GM23338 (cell line): ENCODE results near the gene SORBS1. TPM values are rescaled to one million over a fixed set of nuclear protein-coding genes. Genes with fewer than 3 reads are reported as not detected.

ENCODE experiments used
- ATAC-seq: fragments of 200-7000 bp; cut with Tn5 transposase; 3 replicates; pipeline ENCODE4 v1.9.1; 2020
- DNase-seq: peaks from one replicate; pipeline ENCODE4 v3.0.0-alpha.2; 2015; ENCODE audit warnings: low spot score
- H2AFZ ChIP-seq: fragments of 200-600 bp; sonication (generic); 2 replicates; pipeline ENCODE4 v1.8.0; 2016; ENCODE audit warnings: antibody characterized with exemption, mild to moderate bottlenecking, moderate library complexity
- H3F3A ChIP-seq: fragments of 200-600 bp; sonication (generic); replicated peaks from 2 replicates; pipeline ENCODE4 v1.8.0; 2017; ENCODE audit warnings: antibody characterized with exemption, mixed run types, low read depth
- H3K27ac ChIP-seq: fragments of 200-600 bp; sonication (generic); 2 replicates; pipeline ENCODE4 v1.6.1; 2016; ENCODE audit warnings: low read depth
- H3K27me3 ChIP-seq: fragments of 200-600 bp; sonication (generic); 2 replicates; pipeline ENCODE4 v1.8.0; 2016; ENCODE audit warnings: mild to moderate bottlenecking, mixed run types, moderate library complexity; ENCODE audit not compliant: insufficient read depth
- H3K36me3 ChIP-seq: fragments of 200-600 bp; sonication (generic); 2 replicates; pipeline ENCODE4 v1.8.0; 2016; ENCODE audit warnings: mild to moderate bottlenecking; ENCODE audit not compliant: insufficient read depth
- H3K4me1 ChIP-seq: fragments of 200-600 bp; sonication (generic); 2 replicates; pipeline ENCODE4 v1.8.0; 2016; ENCODE audit warnings: mild to moderate bottlenecking, moderate library complexity; ENCODE audit not compliant: insufficient read depth
- H3K4me2 ChIP-seq: fragments of 200-600 bp; sonication (generic); 2 replicates; pipeline ENCODE4 v1.7.1; 2017; ENCODE audit warnings: mixed run types
- H3K4me3 ChIP-seq: fragments of 200-600 bp; sonication (generic); 2 replicates; pipeline ENCODE4 v1.6.1; 2016; ENCODE audit warnings: mixed run types
- H3K79me2 ChIP-seq: fragments of 200-600 bp; sonication (generic); replicated peaks from 2 replicates; pipeline ENCODE4 v1.8.0; 2017; ENCODE audit warnings: mild to moderate bottlenecking; ENCODE audit not compliant: insufficient read depth
- H3K9me2 ChIP-seq: fragments of 200-600 bp; sonication (generic); 2 replicates; pipeline ENCODE4 v1.8.0; 2017; ENCODE audit not compliant: insufficient read depth
- H4K20me1 ChIP-seq: fragments of 200-600 bp; sonication (generic); replicated peaks from 2 replicates; pipeline ENCODE4 v1.8.0; 2017; ENCODE audit warnings: mild to moderate bottlenecking; ENCODE audit not compliant: insufficient read depth
- H3K27ac Mint-ChIP-seq: 2 replicates; pipeline ENCODE4 v1.8.0; 2020; ENCODE audit warnings: inconsistent platforms, mild to moderate bottlenecking, moderate library complexity, mixed read lengths
- H3K27me3 Mint-ChIP-seq: 3 replicates; pipeline ENCODE4 v1.8.0; 2022; ENCODE audit warnings: low read depth, mild to moderate bottlenecking, moderate library complexity, mixed read lengths, inconsistent platforms; ENCODE audit not compliant: insufficient read depth, poor library complexity
- H3K36me3 Mint-ChIP-seq: 3 replicates; pipeline ENCODE4 v1.8.0; 2021; ENCODE audit warnings: low read depth, mild to moderate bottlenecking, inconsistent platforms, moderate library complexity, mixed read lengths
- H3K4me1 Mint-ChIP-seq: 3 replicates; pipeline ENCODE4 v1.8.0; 2020; ENCODE audit warnings: mild to moderate bottlenecking, inconsistent platforms, mixed read lengths
- H3K4me3 Mint-ChIP-seq: 3 replicates; pipeline ENCODE4 v1.8.0; 2021; ENCODE audit warnings: moderate library complexity, mild to moderate bottlenecking, inconsistent platforms, mixed read lengths
- H3K9me3 Mint-ChIP-seq: 3 replicates; pipeline ENCODE4 v1.8.0; 2020; ENCODE audit warnings: moderate library complexity, mild to moderate bottlenecking, inconsistent platforms, mixed read lengths
- EZH2 ChIP-seq: fragments of 200-600 bp; sonication (generic); IDR thresholded peaks from one replicate; pipeline ENCODE4 v1.8.0; 2017; ENCODE audit warnings: antibody characterized with exemption, mild to moderate bottlenecking, low read depth; ENCODE audit not compliant: unreplicated experiment
- POLR2AphosphoS5 ChIP-seq: IDR thresholded peaks from 2 replicates; pipeline ENCODE4 v1.6.1; 2016; ENCODE audit warnings: antibody characterized with exemption, low read depth
- ZNF462 ChIP-seq: fragments of 250-450 bp; sonication (Bioruptor Pico); IDR thresholded peaks from 2 replicates; pipeline ENCODE4 v1.5.0; 2020; ENCODE audit warnings: mild to moderate bottlenecking, moderate library complexity
- polyA plus RNA-seq: library from polyadenylated mRNA; unstranded; fragments of >200 nt; fragmentation: Nextera tagmentation; extraction: Ambion mirVana; gene quantifications from 2 replicates; pipeline ENCODE4 v1.2.1, GENCODE V29; 2016
- total RNA-seq: library from RNA; depleted of rRNA; stranded (reverse); fragments of >200 nt; shearing (Covaris generic); gene quantifications from 2 replicates; pipeline ENCODE4 v1.2.3, GENCODE V29; 2014

The SORBS1 gene
- total and polyA plus RNA-seq, 2 experiments from 2014 or later, result 47.7 to 51.5 TPM

- Histone ChIP-seq H3F3A (no peaks in the 10 kb centered on the region), H3K36me3 (peaks cover 8% of the 10 kb centered on the region)
- no peak overlapping the region for H3K27ac Mint-ChIP-seq
Observed at GRCh38 chr10:95267251-95267650, 293.9 kb downstream of the SORBS1 start.

More at GRCh38 chr10:95267251-95267650, 293.9 kb downstream of the SORBS1 start:
- Histone ChIP-seq H3K4me2 (no peak overlapping the region), H3K79me2 (peaks cover 8% of the 10 kb centered on the region), H3K9me2 (no peaks in the 10 kb centered on the region), H3K27me3 (no peaks in the 10 kb centered on the region), H2AFZ (no peak overlapping the region), H3K4me1 (peaks cover 36% of the 10 kb centered on the region), H3K4me3 (no peak overlapping the region), H4K20me1 (no peaks in the 10 kb centered on the region), H3K27ac (peak overlapping the region; percentile 72; the same call in 1 of the 2 replicates)
- no peak for ATAC-seq
- peaks cover 38% of the 10 kb centered on the region for H3K4me1 Mint-ChIP-seq
- no peak overlapping the region for H3K4me3 Mint-ChIP-seq
- H3K9me3 Mint-ChIP-seq, result no peaks in the 10 kb centered on the region
- peaks cover 5% of the 10 kb centered on the region for H3K27me3 Mint-ChIP-seq
- no peak for TF ChIP-seq ZNF462 (CRISPR knock-in tag)
- TF ChIP-seq POLR2AphosphoS5, result no peak
- TF ChIP-seq EZH2, result no peak
- peaks cover 45% of the 10 kb centered on the region for H3K36me3 Mint-ChIP-seq
- DNase-seq, result no peak
